IMR-90 (cell line): Measurements from ENCODE around the gene IL16. TPM values are rescaled to one million over a fixed set of nuclear protein-coding genes. Genes with fewer than 3 reads are reported as not detected.

Experiments
- ATAC-seq: fragments of 200-7000 bp; cut with Tn5 transposase; 2 replicates; pipeline ENCODE4 v1.9.1; 2020; ENCODE audit warnings: low read depth, mild to moderate bottlenecking, moderate library complexity
- BruUV-seq: library from RNA; stranded (reverse); fragments of 400-500 nt; replicated peaks from 2 replicates; lab custom pipeline; 2021; lab: Mats Ljungman, UMichigan
- CTCF ChIA-PET: fragments of 300-600 bp; formaldehyde crosslinking; extraction: SDS; loops from one replicate; lab custom pipeline; 2021; ENCODE audit warnings: antibody characterized with exemption; lab: Yijun Ruan, JAX
- POLR2A ChIA-PET: fragments of 300-600 bp; sonication (Branson Sonifier 250); formaldehyde crosslinking; loops from one replicate; lab custom pipeline; 2022; ENCODE audit warnings: antibody characterized with exemption; ENCODE audit not compliant: unreplicated experiment; lab: Charles Lee
- DNase-seq: peaks from one replicate; pipeline ENCODE4 v3.0.0; 2013
- H2AFZ ChIP-seq: replicated peaks from 2 replicates; pipeline ENCODE3; 2013; ENCODE audit warnings: low read length, mild to moderate bottlenecking; ENCODE audit not compliant: poor library complexity
- H2AK5ac ChIP-seq: 2 replicates; pipeline ENCODE4 v1.6.1; 2013; ENCODE audit warnings: low read depth, low read length, inconsistent platforms
- H2AK9ac ChIP-seq: replicated peaks from 2 replicates; pipeline ENCODE3; 2013; ENCODE audit warnings: mild to moderate bottlenecking, low read depth, low read length, moderate library complexity; ENCODE audit not compliant: poor library complexity
- H2BK120ac ChIP-seq: 2 replicates; pipeline ENCODE4 v1.6.1; 2013; ENCODE audit warnings: low read depth, low read length, inconsistent platforms
- H2BK15ac ChIP-seq: 3 replicates; pipeline ENCODE4 v1.6.1; 2013; ENCODE audit warnings: low read depth, low read length, inconsistent platforms
- H2BK20ac ChIP-seq: 2 replicates; pipeline ENCODE4 v1.6.1; 2013; ENCODE audit warnings: low read depth, mild to moderate bottlenecking, inconsistent platforms, low read length, moderate library complexity
- H2BK5ac ChIP-seq: 2 replicates; pipeline ENCODE4 v1.6.1; 2013; ENCODE audit warnings: mild to moderate bottlenecking, low read depth, low read length, inconsistent platforms; ENCODE audit not compliant: poor library complexity, severe bottlenecking
- H3K14ac ChIP-seq: replicated peaks from 2 replicates; pipeline ENCODE4 v1.6.1; 2013; ENCODE audit warnings: low read depth, low read length, inconsistent platforms
- H3K18ac ChIP-seq: 2 replicates; pipeline ENCODE4 v1.6.1; 2013; ENCODE audit warnings: low read depth, low read length, control low read depth
- H3K23ac ChIP-seq: 2 replicates; pipeline ENCODE4 v1.6.1; 2013; ENCODE audit warnings: low read depth, low read length, inconsistent platforms
- H3K27ac ChIP-seq: 2 replicates; pipeline ENCODE4 v1.5.1; 2013; ENCODE audit warnings: mild to moderate bottlenecking, control low read depth, low read length; ENCODE audit not compliant: insufficient read depth
- H3K27me3 ChIP-seq: 2 replicates; pipeline ENCODE4 v1.6.1; 2013; ENCODE audit warnings: low read length; ENCODE audit not compliant: control insufficient read depth, insufficient read depth
- H3K36me3 ChIP-seq: 2 replicates; pipeline ENCODE4 v1.6.1; 2013; ENCODE audit warnings: low read length, mixed read lengths; ENCODE audit not compliant: control insufficient read depth, insufficient read depth
- H3K4ac ChIP-seq: 2 replicates; pipeline ENCODE4 v1.6.1; 2013; ENCODE audit warnings: low read depth, low read length, inconsistent platforms
- H3K4me1 ChIP-seq: 2 replicates; pipeline ENCODE4 v1.6.1; 2013; ENCODE audit warnings: low read length, mixed read lengths; ENCODE audit not compliant: control insufficient read depth, insufficient read depth
- H3K4me2 ChIP-seq: 2 replicates; pipeline ENCODE4 v1.6.1; 2013; ENCODE audit warnings: low read depth, mild to moderate bottlenecking, control low read depth, low read length, moderate library complexity
- H3K4me3 ChIP-seq: 2 replicates; pipeline ENCODE4 v1.5.1; 2013; ENCODE audit warnings: low read depth, mild to moderate bottlenecking, control low read depth, low read length, moderate library complexity; ENCODE audit not compliant: insufficient read depth
- H3K56ac ChIP-seq: 2 replicates; pipeline ENCODE4 v1.6.1; 2013; ENCODE audit warnings: low read length, inconsistent platforms; ENCODE audit not compliant: insufficient read depth; ENCODE audit errors: extremely low read depth
- H3K79me1 ChIP-seq, 2 experiments: 2 replicates each; pipeline ENCODE4 v1.6.1; 2013; ENCODE audit warnings: low read length in 2 of 2, inconsistent platforms in 1 of 2, low read depth in 1 of 2
- H3K9ac ChIP-seq: 2 replicates; pipeline ENCODE4 v1.6.1; 2013; ENCODE audit warnings: low read depth, low read length, control low read depth
- H3K9me1 ChIP-seq: 2 replicates; pipeline ENCODE4 v1.6.1; 2013; ENCODE audit warnings: low read length, inconsistent platforms; ENCODE audit not compliant: insufficient read depth
- H3K9me3 ChIP-seq: 2 replicates; pipeline ENCODE4 v1.6.1; 2013; ENCODE audit warnings: low read length; ENCODE audit not compliant: control insufficient read depth, insufficient read depth
- H4K20me1 ChIP-seq: 2 replicates; pipeline ENCODE4 v1.6.1; 2013; ENCODE audit warnings: low read length, inconsistent platforms; ENCODE audit not compliant: insufficient read depth
- H4K5ac ChIP-seq: 2 replicates; pipeline ENCODE4 v1.6.1; 2013; ENCODE audit warnings: mild to moderate bottlenecking, low read depth, low read length, control low read depth
- H4K8ac ChIP-seq, 2 experiments: 2 replicates each; pipeline ENCODE4 v1.6.1; 2013; ENCODE audit warnings: low read depth in 2 of 2, low read length in 2 of 2, control low read depth in 1 of 2, inconsistent platforms in 1 of 2
- H4K91ac ChIP-seq: 2 replicates; pipeline ENCODE4 v1.6.1; 2013; ENCODE audit warnings: low read depth, low read length, inconsistent platforms; ENCODE audit not compliant: insufficient read depth
- MXI1 ChIP-seq: IDR thresholded peaks from 2 replicates; pipeline ENCODE4 v1.6.1; 2012; ENCODE audit warnings: low read depth, mild to moderate bottlenecking, low read length, moderate library complexity, borderline replicate concordance
- POLR2A ChIP-seq: IDR thresholded peaks from 2 replicates; pipeline ENCODE4 v1.6.1; 2012; ENCODE audit warnings: mild to moderate bottlenecking, low read depth, low read length
- WGBS, 2 experiments: methylation state at CpG; one replicate each; pipeline versions ENCODE4 v1.1.5 to v1.1.7; 2013; ENCODE audit warnings: missing lambda C conversion rate in 2 of 2; ENCODE audit not compliant: insufficient read length in 1 of 2; ENCODE audit errors: extremely low coverage in 2 of 2; 5-methylcytosine and 5-hydroxymethylcytosine counted together
- dilution Hi-C: fragments of 300-500 bp; cut with HindIII; formaldehyde crosslinking; loops from one replicate; pipeline ENCODE4 v1.14.3; 2018; ENCODE audit warnings: low sequenced_read_pairs; ENCODE audit not compliant: unreplicated experiment
- in situ Hi-C: fragments of 300-500 bp; cut with MboI; formaldehyde crosslinking; loops from 3 replicates; pipeline ENCODE4 v1.14.3; 2019; ENCODE audit warnings: low sequenced_read_pairs, inconsistent platforms, mixed read lengths
- intact Hi-C: fragments of 100-400 bp; cut with micrococcal nuclease; formaldehyde crosslinking; loops from 2 replicates; pipeline ENCODE4 v1.10.0; 2022
- polyA plus RNA-seq, 3 experiments: library from polyadenylated mRNA; depleted of rRNA; stranded (reverse); fragments of >200 nt; gene quantifications; 2 replicates each; pipeline ENCODE4 v1.2.3, GENCODE V29; 2012; ENCODE audit warnings: low replicate concordance in 1 of 3
- total RNA-seq: library from RNA; depleted of rRNA; stranded (reverse); fragments of >200 nt; gene quantifications from 2 replicates; pipeline ENCODE4 v1.2.3, GENCODE V29; 2012

The IL16 gene
- total and polyA plus RNA-seq, 2 of the 4 experiments (the other 2 are of a cell fraction) = 0.18 to 0.27 TPM

GRCh38 chr15:81304226-81304625 is 107.5 kb downstream of the IL16 start:
- Histone ChIP-seq H2BK5ac (peak overlapping the region; percentile 46), H3K18ac (peak overlapping the region; percentile 77; the same call in 1 of the 2 replicates), H3K27me3 (no peaks in the 10 kb centered on the region), H4K91ac (no peak overlapping the region), H3K4ac (no peak overlapping the region), H2BK15ac (no peak overlapping the region), H2AFZ (peak overlapping the region; percentile 66), H4K8ac (peak overlapping the region in 1 of 2 experiments; percentile 44; a peak in 1 of 4 replicates), H3K79me1 (no peaks in the 10 kb centered on the region), H3K4me2 (no peak overlapping the region; the same call in 1 of the 2 replicates), H3K4me3 (no peak overlapping the region), H3K9me3 (no peaks in the 10 kb centered on the region), H2BK20ac (no peak overlapping the region), H3K23ac (no peak overlapping the region), H3K27ac (no peak overlapping the region), H3K56ac (no peak overlapping the region), H2BK120ac (no peak overlapping the region; the same call in 1 of the 2 replicates), H3K14ac (peak overlapping the region; percentile 43; the same call in 1 of the 2 replicates), H3K9ac (no peak overlapping the region), H3K9me1 (peaks cover 5% of the 10 kb centered on the region), H2AK5ac (no peak overlapping the region), H3K4me1 (peaks cover 4% of the 10 kb centered on the region), H3K36me3 (peaks cover 37% of the 10 kb centered on the region; the same call in 1 of the 2 replicates), H4K20me1 (no peaks in the 10 kb centered on the region), H2AK9ac (no peak overlapping the region), H4K5ac (peak overlapping the region; percentile 70; the same call in 1 of the 2 replicates)
- ChIA-PET CTCF (interaction anchor here (1.6 kb wide), 1 partner anchor 33 kb away, joined by 3 read pairs; no protein-coding TSS in a partner anchor), POLR2A (no interaction called here)
- ATAC-seq (peak; percentile 28; the same call in 1 of the 2 replicates), DNase-seq (peak; percentile 80)
- intact Hi-C loops (no loop called here), dilution Hi-C loops (no loop called here), in situ Hi-C loops (no loop called here)
- BruUV-seq = no TSS peak
- WGBS, 2 experiments = 80% methylated on average over 1 of the region's 5 CpGs; no CpG with 5 or more reads in 1 of the 2 experiments
- TF ChIP-seq POLR2A (no peak), MXI1 (peak; percentile 49; the same call in 1 of the 2 replicates)
